Right lobe of liver (tissue), 4 donors: Measurements from ENCODE around the gene WASL.

Experiments
- POLR2A ChIP-seq: fragments of 450-650 bp; IDR thresholded peaks from one replicate; pipeline ENCODE4 v1.6.1; 2017; ENCODE audit warnings: antibody characterized with exemption, mild to moderate bottlenecking
- TF ChIP-seq, protein P1 (sequence below), 4 donors: fragments of 200-600 bp in 3 of 4; fragments of 450-650 bp in 1 of 4; IDR thresholded peaks; one replicate each; pipeline versions ENCODE4 v1.5.1 to v1.8.0; 2016 to 2022; ENCODE audit warnings: antibody characterized with exemption in 4 of 4, mild to moderate bottlenecking in 2 of 4
- donor health status: DM: no; HTN: no; CAD: no.
- donor health status: DM: no; HTN: no; CAD: no.
- donor health status: DM: no; HTN: yes; CAD: no.

DNA sequence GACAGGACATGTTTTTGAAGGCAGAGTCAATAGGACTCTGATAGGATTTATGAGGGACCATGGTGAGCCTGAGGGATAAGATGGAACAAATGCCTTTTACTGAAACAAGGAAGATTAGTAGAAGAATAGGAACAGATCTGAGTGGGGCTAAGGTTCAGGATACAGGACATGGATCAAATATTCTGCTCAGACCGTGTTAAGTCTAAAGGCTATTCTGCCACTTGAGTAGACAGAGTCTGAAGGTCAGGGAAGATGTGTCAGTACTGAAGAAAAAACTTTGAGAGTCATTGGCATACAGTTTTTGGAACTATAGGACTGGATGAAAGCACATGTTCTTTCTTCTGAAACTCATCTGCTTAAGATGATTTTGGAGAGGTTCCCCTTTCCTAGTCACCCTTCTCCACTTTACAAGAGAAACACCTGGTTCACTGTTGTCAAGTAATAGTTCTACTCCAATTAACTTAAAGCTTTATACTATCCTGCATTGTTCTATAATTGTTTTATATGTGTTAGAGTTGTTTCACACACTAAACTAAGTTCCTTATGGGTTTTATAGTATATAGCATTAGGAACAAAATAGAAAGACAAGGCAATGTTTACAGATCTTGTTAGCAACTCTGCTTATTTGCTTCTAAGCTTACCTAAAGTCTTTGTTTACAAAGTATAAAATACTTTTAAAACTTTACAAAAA, 43.4 kb downstream of the WASL start:
- TF ChIP-seq, protein P1, sequence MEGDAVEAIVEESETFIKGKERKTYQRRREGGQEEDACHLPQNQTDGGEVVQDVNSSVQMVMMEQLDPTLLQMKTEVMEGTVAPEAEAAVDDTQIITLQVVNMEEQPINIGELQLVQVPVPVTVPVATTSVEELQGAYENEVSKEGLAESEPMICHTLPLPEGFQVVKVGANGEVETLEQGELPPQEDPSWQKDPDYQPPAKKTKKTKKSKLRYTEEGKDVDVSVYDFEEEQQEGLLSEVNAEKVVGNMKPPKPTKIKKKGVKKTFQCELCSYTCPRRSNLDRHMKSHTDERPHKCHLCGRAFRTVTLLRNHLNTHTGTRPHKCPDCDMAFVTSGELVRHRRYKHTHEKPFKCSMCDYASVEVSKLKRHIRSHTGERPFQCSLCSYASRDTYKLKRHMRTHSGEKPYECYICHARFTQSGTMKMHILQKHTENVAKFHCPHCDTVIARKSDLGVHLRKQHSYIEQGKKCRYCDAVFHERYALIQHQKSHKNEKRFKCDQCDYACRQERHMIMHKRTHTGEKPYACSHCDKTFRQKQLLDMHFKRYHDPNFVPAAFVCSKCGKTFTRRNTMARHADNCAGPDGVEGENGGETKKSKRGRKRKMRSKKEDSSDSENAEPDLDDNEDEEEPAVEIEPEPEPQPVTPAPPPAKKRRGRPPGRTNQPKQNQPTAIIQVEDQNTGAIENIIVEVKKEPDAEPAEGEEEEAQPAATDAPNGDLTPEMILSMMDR (IDR thresholded peaks at IDR 0.05), result no peak
- TF ChIP-seq POLR2A, result no peak
